A549 (cell line): ENCODE measurements around the gene ARL15.

Source experiments
- CBX8 ChIP-seq: fragments of 200-600 bp; sonication (generic); IDR thresholded peaks from 2 replicates; pipeline ENCODE4 v1.6.1; 2016
- CEBPB ChIP-seq, 2 experiments: fragments of >200 bp in 1 of 2; sonication (Bioruptor Twin) in 1 of 2; formaldehyde crosslinking in 1 of 2; IDR thresholded peaks; 2 replicates each; pipeline ENCODE4 v1.6.1; 2012 to 2016
- CHD2 ChIP-seq: fragments of 150-350 bp; IDR thresholded peaks from 2 replicates; pipeline ENCODE4 v1.6.1; 2014; ENCODE audit warnings: low read length; ENCODE audit not compliant: partially characterized antibody
- EHMT2 ChIP-seq: fragments of 200-600 bp; sonication (generic); IDR thresholded peaks from 2 replicates; pipeline ENCODE4 v1.6.1; 2016; ENCODE audit warnings: antibody characterized with exemption, low read depth, mild to moderate bottlenecking, moderate library complexity
- HEYL ChIP-seq: fragments of 250-450 bp; sonication (Bioruptor Pico); IDR thresholded peaks from 2 replicates; pipeline ENCODE4 v1.8.0; 2021; ENCODE audit warnings: mild to moderate bottlenecking, moderate library complexity
- JUN ChIP-seq, 2 experiments: fragments of >200 bp; sonication (Bioruptor Twin); formaldehyde crosslinking; IDR thresholded peaks; 2 replicates in 1 of 2; 3 replicates in 1 of 2; pipeline ENCODE4 v1.6.1; 2016 to 2017
- KDM1A ChIP-seq: fragments of 200-600 bp; sonication (generic); IDR thresholded peaks from 2 replicates; pipeline ENCODE4 v1.6.1; 2016; ENCODE audit warnings: low read depth, mild to moderate bottlenecking
- MAFK ChIP-seq: fragments of 450-650 bp; IDR thresholded peaks from 2 replicates; pipeline ENCODE4 v1.6.1; 2014; ENCODE audit not compliant: partially characterized antibody
- MAX ChIP-seq: IDR thresholded peaks from 2 replicates; pipeline ENCODE4 v1.6.1; 2012
- POLR2A ChIP-seq: IDR thresholded peaks from 2 replicates; pipeline ENCODE4 v1.6.1; 2012; ENCODE audit warnings: mild to moderate bottlenecking, low read length
- RAD21 ChIP-seq, 2 experiments: fragments of >200 bp in 1 of 2; sonication (Bioruptor Twin) in 1 of 2; formaldehyde crosslinking in 1 of 2; IDR thresholded peaks in 1 of 2; conservative IDR thresholded peaks in 1 of 2; 2 replicates in 1 of 2; 3 replicates in 1 of 2; pipeline ENCODE4 v1.6.1; 2012 to 2018; ENCODE audit warnings: inconsistent platforms in 1 of 2
- ZNF302 ChIP-seq: fragments of 250-450 bp; sonication (Bioruptor Pico); IDR thresholded peaks from 2 replicates; pipeline ENCODE4 v1.9.0; 2021; ENCODE audit warnings: inconsistent platforms, mild to moderate bottlenecking, moderate library complexity
- TF ChIP-seq, protein P1 (sequence below): fragments of >200 bp; sonication (Bioruptor Twin); formaldehyde crosslinking; IDR thresholded peaks from 3 replicates; pipeline ENCODE4 v1.5.1; 2016
- TF ChIP-seq, protein P2 (sequence below): fragments of 200-600 bp; sonication (generic); IDR thresholded peaks from 2 replicates; pipeline ENCODE4 v1.6.1; 2016; ENCODE audit warnings: antibody characterized with exemption, mild to moderate bottlenecking, moderate library complexity

- TF ChIP-seq MAFK (no peak), HEYL (no peak), CBX8 (no peak), ZNF302 (CRISPR knock-in tag) (no peak), POLR2A (no peak), RAD21 (conservative IDR thresholded peaks at IDR 0.05 in 1 of 2, IDR thresholded peaks at IDR 0.05 in 1 of 2) (no peak), CEBPB (IDR thresholded peaks at IDR 0.05) (no peak), MAX (no peak), JUN (IDR thresholded peaks at IDR 0.05) (no peak), CHD2 (no peak), KDM1A (no peak), EHMT2 (no peak)
- TF ChIP-seq, protein P1, sequence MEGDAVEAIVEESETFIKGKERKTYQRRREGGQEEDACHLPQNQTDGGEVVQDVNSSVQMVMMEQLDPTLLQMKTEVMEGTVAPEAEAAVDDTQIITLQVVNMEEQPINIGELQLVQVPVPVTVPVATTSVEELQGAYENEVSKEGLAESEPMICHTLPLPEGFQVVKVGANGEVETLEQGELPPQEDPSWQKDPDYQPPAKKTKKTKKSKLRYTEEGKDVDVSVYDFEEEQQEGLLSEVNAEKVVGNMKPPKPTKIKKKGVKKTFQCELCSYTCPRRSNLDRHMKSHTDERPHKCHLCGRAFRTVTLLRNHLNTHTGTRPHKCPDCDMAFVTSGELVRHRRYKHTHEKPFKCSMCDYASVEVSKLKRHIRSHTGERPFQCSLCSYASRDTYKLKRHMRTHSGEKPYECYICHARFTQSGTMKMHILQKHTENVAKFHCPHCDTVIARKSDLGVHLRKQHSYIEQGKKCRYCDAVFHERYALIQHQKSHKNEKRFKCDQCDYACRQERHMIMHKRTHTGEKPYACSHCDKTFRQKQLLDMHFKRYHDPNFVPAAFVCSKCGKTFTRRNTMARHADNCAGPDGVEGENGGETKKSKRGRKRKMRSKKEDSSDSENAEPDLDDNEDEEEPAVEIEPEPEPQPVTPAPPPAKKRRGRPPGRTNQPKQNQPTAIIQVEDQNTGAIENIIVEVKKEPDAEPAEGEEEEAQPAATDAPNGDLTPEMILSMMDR = no peak
- TF ChIP-seq, protein P2, sequence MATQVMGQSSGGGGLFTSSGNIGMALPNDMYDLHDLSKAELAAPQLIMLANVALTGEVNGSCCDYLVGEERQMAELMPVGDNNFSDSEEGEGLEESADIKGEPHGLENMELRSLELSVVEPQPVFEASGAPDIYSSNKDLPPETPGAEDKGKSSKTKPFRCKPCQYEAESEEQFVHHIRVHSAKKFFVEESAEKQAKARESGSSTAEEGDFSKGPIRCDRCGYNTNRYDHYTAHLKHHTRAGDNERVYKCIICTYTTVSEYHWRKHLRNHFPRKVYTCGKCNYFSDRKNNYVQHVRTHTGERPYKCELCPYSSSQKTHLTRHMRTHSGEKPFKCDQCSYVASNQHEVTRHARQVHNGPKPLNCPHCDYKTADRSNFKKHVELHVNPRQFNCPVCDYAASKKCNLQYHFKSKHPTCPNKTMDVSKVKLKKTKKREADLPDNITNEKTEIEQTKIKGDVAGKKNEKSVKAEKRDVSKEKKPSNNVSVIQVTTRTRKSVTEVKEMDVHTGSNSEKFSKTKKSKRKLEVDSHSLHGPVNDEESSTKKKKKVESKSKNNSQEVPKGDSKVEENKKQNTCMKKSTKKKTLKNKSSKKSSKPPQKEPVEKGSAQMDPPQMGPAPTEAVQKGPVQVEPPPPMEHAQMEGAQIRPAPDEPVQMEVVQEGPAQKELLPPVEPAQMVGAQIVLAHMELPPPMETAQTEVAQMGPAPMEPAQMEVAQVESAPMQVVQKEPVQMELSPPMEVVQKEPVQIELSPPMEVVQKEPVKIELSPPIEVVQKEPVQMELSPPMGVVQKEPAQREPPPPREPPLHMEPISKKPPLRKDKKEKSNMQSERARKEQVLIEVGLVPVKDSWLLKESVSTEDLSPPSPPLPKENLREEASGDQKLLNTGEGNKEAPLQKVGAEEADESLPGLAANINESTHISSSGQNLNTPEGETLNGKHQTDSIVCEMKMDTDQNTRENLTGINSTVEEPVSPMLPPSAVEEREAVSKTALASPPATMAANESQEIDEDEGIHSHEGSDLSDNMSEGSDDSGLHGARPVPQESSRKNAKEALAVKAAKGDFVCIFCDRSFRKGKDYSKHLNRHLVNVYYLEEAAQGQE = no peak
Measured at GRCh38 chr5:54337523-54337922, 27.1 kb upstream of the ARL15 start.
